A673 (cell line): ENCODE measurements around the gene SECISBP2. TPM values are rescaled to one million over a fixed set of nuclear protein-coding genes. Genes with fewer than 3 reads are reported as not detected.

Experiments
- BruUV-seq: library from RNA; stranded (reverse); fragments of 400-500 nt; replicated peaks from 2 replicates; lab custom pipeline; 2021; lab: Mats Ljungman, UMichigan
- CTCF ChIA-PET: fragments of 300-600 bp; sonication (Branson Sonifier 250); formaldehyde crosslinking; loops from one replicate; lab custom pipeline; 2022; ENCODE audit warnings: antibody characterized with exemption; lab: Charles Lee
- POLR2A ChIA-PET: fragments of 300-600 bp; sonication (Branson Sonifier 250); formaldehyde crosslinking; loops from one replicate; lab custom pipeline; 2022; ENCODE audit warnings: antibody characterized with exemption; ENCODE audit not compliant: low non-redundant PET; lab: Charles Lee
- DNase-seq: peaks from one replicate; pipeline ENCODE4 v3.0.0-alpha.2; 2015; ENCODE audit warnings: low spot score
- H3K27ac ChIP-seq: fragments of 200-600 bp; sonication (generic); 2 replicates; pipeline ENCODE4 v1.5.1; 2016; ENCODE audit warnings: mixed run types, low read depth, mild to moderate bottlenecking, mixed read lengths, antibody characterized with exemption, low read length; ENCODE audit not compliant: poor library complexity, severe bottlenecking
- H3K27me3 ChIP-seq: fragments of 200-600 bp; sonication (generic); replicated peaks from 2 replicates; pipeline ENCODE4 v1.6.1; 2017; ENCODE audit warnings: mixed run types, low read depth, mild to moderate bottlenecking, mixed read lengths, antibody characterized with exemption, low read length; ENCODE audit not compliant: insufficient read depth, poor library complexity
- H3K36me3 ChIP-seq: fragments of 200-600 bp; sonication (generic); 2 replicates; pipeline ENCODE4 v1.6.1; 2016; ENCODE audit warnings: mixed run types, mild to moderate bottlenecking, mixed read lengths, antibody characterized with exemption, low read length; ENCODE audit not compliant: insufficient read depth, poor library complexity, severe bottlenecking
- H3K4me1 ChIP-seq: fragments of 200-600 bp; sonication (generic); 2 replicates; pipeline ENCODE4 v1.6.1; 2017; ENCODE audit warnings: mixed run types, mild to moderate bottlenecking, mixed read lengths, antibody characterized with exemption, low read length; ENCODE audit not compliant: insufficient read depth, poor library complexity, severe bottlenecking
- H3K4me3 ChIP-seq: fragments of 200-600 bp; sonication (generic); 2 replicates; pipeline ENCODE4 v1.5.1; 2016; ENCODE audit warnings: low read depth, mixed run types, mild to moderate bottlenecking, mixed read lengths, low read length; ENCODE audit not compliant: poor library complexity, severe bottlenecking
- H3K9me3 ChIP-seq: fragments of 200-600 bp; sonication (generic); 2 replicates; pipeline ENCODE4 v1.6.1; 2016; ENCODE audit warnings: mixed run types, low read depth, mild to moderate bottlenecking, mixed read lengths, antibody characterized with exemption, low read length; ENCODE audit not compliant: poor library complexity, severe bottlenecking
- CTCF ChIP-seq: fragments of 300-800, 200-600 bp; sonication (generic); conservative IDR thresholded peaks from 2 replicates; pipeline ENCODE4 v1.5.1; 2017; ENCODE audit warnings: low read depth, mild to moderate bottlenecking, antibody characterized with exemption, low read length, moderate library complexity, mixed read lengths
- EZH2 ChIP-seq: fragments of 200-600 bp; sonication (generic); IDR thresholded peaks from 2 replicates; pipeline ENCODE4 v1.6.1; 2017; ENCODE audit warnings: borderline replicate concordance, low read depth, mild to moderate bottlenecking, mixed read lengths, antibody characterized with exemption, low read length; ENCODE audit not compliant: poor library complexity, severe bottlenecking
- intact Hi-C: fragments of 100-400 bp; cut with micrococcal nuclease; formaldehyde crosslinking; loops from one replicate; pipeline ENCODE4 v1.10.0; 2022; ENCODE audit not compliant: unreplicated experiment
- microRNA-seq: library from miRNA; unstranded; fragments of <30 nt; microRNA quantifications from one replicate; pipeline ENCODE4 v1.2.0, GENCODE V29; 2021
- total RNA-seq: library from RNA; stranded (reverse); gene quantifications from 2 replicates; pipeline ENCODE4 v1.2.3, GENCODE V29; 2021

SECISBP2 gene
- total RNA-seq, 1 experiment from 2014 or later, result 44.4 TPM

- CTCF ChIA-PET, result no interaction called here
- DNase-seq, result no peak
- intact Hi-C loops, result no loop called here
- Histone ChIP-seq H3K36me3 (no peaks in the 10 kb centered on the region), H3K4me3 (no peak overlapping the region), H3K27me3 (no peaks in the 10 kb centered on the region), H3K9me3 (peaks cover 4% of the 10 kb centered on the region), H3K4me1 (no peaks in the 10 kb centered on the region), H3K27ac (no peak overlapping the region)
- POLR2A ChIA-PET, result no interaction called here
- BruUV-seq, result no TSS peak
- TF ChIP-seq CTCF (no peak), EZH2 (no peak)
Observed at GRCh38 chr9:89407070-89407469, 88.8 kb downstream of the SECISBP2 start.

- Histone ChIP-seq H3K36me3 (no peaks in the 10 kb centered on the region), H3K9me3 (peaks cover 4% of the 10 kb centered on the region), H3K27ac (no peak overlapping the region), H3K4me1 (no peaks in the 10 kb centered on the region), H3K27me3 (no peaks in the 10 kb centered on the region), H3K4me3 (no peak overlapping the region)
- DNase-seq, result no peak
- TF ChIP-seq CTCF (no peak), EZH2 (no peak)
- CTCF ChIA-PET, result no interaction called here
- intact Hi-C loops, result no loop called here
- POLR2A ChIA-PET, result no interaction called here
- BruUV-seq, result no TSS peak
Observed at GRCh38 chr9:89408628-89409101, 90.4 kb downstream of the SECISBP2 start.

Small RNA genes within 50 kb of the gene (microRNA-seq; reads per million reads assigned to microRNA genes)
- gene MIR3153, result 2.2 reads per million

Other genes with a start within 250 kb of the SECISBP2 start
- 5.5 and 6.6 TPM in 2 replicates for gene SHC3, start 139.7 kb upstream of the SECISBP2 start, total RNA-seq
- 301 and 344 TPM in 2 replicates for gene CKS2, start 7.3 kb upstream of the SECISBP2 start, total RNA-seq
- 14.2 and 16.7 TPM in 2 replicates for gene SEMA4D, start 179.6 kb downstream of the SECISBP2 start, total RNA-seq